ENCODE data around the gene GPR89B.
"Not testable (repeated sequence)": the region's sequence is repeated elsewhere in the genome, so short reads cannot be mapped to it uniquely, and the experiment has no call there.

GPR89B gene

DNA sequence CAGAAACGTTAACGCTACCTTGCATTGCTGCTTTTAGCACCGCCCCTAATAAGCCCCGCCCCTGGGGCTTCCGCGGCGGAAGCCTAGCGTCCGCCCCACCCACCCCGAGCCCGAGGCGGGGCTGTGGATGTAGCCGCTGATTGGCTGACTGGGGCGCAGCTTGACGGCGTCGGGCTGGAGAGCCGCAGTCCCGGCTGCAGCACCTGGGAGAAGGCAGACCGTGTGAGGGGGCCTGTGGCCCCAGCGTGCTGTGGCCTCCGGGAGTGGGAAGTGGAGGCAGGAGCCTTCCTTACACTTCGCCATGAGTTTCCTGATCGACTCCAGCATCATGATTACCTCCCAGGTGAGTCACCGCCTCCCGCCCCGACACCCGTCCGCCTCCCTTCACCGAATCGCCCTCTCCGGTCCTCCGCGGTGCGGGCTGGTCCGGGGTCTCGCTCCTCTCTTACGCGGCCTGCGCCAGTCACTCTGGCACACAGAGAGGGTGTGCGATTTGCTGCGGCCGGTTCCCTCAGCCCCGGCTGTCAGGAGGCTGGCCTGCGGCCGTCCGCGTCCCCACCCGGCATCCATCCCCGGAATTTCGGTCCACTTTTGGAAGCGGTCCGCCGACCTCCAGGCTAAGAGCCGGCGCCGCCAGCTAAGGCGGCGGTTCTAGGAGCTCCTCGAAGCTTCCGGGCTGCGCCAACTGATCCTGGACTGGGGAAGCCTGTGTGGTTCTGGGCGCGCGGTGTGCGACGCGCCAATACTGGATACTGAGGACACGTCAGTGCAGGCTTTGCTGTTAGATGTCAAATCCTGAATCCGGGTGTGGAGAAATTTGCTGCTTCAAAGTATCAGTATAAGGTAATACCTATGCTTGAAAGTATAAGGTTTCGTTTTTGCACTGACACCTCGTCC is at the start of gene GPR89B:
Gene GPR89B (plus strand): TSS at position 185 of the 897 bp plus-strand sequence. CDS start 117 bp downstream, at position 302.
- peak; percentile 87 to 90 for DNase-seq (ENCODE audit: low read depth in 2 of 2)

DNA sequence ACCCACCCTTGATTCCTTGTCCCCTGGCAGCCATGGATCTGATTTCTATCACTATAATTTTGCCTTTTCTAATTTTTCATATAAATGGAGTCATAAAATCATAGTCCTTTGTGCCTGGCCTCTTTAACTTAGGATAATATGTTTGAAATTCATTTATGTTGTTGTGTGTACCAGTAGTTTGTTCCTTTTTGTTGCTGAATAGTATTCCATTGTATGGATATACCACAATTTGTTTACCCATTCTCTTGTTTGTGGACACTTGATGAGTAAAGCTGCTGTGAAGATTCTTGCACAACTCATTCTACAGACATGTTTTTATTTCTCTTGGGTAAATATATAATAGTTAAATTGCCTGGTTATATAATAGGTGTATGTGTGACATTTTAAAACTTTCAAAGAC is 48.3 kb upstream of the GPR89B start:
- DNase-seq (ENCODE audit: low read depth in 2 of 2), result no peak

GRCh38 chr1:147882535-147882934 is 45.7 kb upstream of the GPR89B start:
- DNase-seq (ENCODE audit: low read depth in 2 of 2), result no peak

DNA sequence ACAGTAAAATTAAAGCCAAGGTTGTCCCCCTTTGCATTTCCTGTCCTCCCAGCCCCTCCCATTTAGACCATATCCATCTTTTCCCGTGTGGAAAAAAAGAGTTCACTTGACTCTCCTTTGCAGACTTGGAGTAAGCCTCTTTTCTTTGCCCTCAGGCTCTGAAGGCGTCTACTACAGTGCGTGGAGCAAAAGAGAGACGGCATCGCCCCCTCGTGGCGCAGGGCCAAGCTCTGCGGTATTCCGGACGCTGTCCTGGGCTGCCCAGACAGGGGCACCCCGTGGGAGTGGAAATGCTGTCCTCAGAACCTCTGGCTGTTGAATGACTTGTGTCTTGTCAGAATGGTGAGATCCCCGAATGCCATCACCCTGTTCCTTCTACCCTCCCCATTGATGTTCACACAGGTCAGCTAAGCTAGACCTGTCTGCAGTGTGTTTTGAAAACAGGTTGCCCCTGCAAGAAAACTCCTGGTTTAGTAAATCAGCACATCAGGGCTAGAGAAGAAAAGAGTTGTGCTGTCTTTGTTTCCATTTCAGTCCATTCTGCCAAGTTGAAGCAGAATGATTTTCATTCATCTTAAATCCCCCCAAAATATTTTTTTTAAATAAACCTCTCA is 37.9 kb upstream of the GPR89B start:
- peak; percentile 49 to 61 for DNase-seq (ENCODE audit: low read depth in 2 of 2)

DNA sequence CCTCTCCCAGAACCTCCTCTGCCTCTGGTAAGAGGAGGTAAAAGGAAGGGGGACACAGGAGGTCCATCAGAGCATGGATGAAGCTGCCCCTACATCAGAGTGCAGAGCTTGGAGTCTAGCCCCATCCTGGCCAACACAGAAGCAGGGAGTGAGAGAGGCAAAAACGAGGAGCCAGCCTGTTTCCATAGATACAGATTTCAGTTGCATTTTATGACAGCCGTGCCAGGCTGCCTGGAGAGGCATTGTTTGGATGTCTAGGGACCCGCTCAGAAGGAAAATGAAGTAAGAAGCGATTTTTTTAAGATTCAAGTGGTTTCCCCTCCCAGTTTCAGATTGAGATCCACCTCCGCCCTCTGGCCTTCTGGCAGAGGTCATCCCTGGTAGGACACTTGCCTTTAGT is 37.1 kb upstream of the GPR89B start:
- DNase-seq (ENCODE audit: low read depth in 2 of 2), result no peak

DNA sequence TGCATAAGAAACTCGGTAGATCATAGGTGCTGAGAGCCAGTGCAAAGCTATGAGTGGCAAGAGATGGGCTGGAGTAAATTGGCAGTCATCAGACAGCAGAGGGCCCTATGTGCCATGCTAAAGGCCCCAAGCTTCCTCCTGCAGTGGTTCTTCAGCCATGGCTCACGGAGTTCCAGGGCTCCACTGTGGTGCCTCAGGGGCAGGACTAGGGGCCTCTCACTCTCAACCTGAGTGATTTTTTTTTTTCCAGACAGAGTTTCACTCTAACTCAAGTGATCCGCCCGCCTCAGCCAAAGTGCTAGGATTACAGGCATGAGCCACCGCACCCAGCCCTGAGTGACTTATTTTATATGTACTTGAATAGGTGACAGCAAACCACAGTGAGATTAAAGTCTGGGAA is 36.0 kb upstream of the GPR89B start:
- DNase-seq (ENCODE audit: low read depth in 2 of 2), result no peak

DNA sequence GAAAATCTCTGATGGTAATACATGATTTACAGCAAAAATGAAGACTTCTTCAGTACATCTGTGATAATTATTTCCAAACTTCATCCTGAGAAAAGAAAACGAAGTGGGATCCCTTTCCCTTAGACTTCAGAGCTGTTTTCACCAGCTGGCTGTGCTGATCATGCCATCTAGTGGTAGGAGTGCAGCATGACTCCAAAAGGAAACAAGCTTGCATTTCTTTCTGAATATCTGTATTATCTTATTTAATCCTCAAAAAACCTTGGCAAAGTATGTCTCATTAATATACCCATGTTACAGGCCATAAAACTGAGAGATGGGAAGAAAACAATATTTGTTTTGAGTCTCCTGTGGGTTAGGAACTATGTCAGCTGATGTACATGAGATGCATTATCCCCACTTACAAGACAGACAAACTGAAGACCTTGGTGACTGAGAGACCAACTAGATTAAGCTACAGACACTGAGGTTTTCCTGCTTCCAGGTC is 35.4 kb upstream of the GPR89B start:
- peak in 1 of 2 donors; percentile 1 for DNase-seq (ENCODE audit: low read depth in 2 of 2)

GRCh38 chr1:147895123-147895522 is 33.1 kb upstream of the GPR89B start:
- DNase-seq (ENCODE audit: low read depth in 2 of 2), result no peak

- DNase-seq (ENCODE audit: low read depth in 2 of 2), result no peak
Observed at GRCh38 chr1:147897029-147897752, 31.0 kb upstream of the GPR89B start.

DNA sequence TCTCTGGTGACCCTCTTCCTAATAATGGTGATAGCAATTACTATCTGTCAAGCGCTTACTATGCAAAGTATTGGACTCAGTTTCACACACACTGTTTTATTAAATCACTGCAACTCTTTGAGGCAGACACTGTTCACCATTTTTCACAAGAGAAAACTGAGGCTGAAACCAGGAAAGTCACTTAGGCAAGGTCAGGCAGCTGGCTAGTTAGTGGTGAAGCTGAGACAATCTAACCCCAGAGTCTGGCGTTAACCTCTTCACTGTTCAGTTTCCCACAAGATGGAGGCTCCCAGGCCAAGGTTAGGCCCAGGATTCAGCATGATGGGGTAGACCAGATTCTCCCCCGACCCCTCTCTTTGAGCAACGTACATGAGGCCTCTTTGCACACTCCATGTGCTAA is 30.4 kb upstream of the GPR89B start:
- no peak for DNase-seq (ENCODE audit: low read depth in 2 of 2)

GRCh38 chr1:147902253-147902845 is 25.9 kb upstream of the GPR89B start, which contains the start of gene GJA8:
GJA8 (plus strand) TSS chr1:147902795; CDS start chr1:147907956, 5,161 bp downstream.
- DNase-seq (ENCODE audit: low read depth in 2 of 2), result no peak

- no peak for DNase-seq (ENCODE audit: low read depth in 2 of 2)
Observed at GRCh38 chr1:147904726-147905125, 23.5 kb upstream of the GPR89B start.

DNA sequence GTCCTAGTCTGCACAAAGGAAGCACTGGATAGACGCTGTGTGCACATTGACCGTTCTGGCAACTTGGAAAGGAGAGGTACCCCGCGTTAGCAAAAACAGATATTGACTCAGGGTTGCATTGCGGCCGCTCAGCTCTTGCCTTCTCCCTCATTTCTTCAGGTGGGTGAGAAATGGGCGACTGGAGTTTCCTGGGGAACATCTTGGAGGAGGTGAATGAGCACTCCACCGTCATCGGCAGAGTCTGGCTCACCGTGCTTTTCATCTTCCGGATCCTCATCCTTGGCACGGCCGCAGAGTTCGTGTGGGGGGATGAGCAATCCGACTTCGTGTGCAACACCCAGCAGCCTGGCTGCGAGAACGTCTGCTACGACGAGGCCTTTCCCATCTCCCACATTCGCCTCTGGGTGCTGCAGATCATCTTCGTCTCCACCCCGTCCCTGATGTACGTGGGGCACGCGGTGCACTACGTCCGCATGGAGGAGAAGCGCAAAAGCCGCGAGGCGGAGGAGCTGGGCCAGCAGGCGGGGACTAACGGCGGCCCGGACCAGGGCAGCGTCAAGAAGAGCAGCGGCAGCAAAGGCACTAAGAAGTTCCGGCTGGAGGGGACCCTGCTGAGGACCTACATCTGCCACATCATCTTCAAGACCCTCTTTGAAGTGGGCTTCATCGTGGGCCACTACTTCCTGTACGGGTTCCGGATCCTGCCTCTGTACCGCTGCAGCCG is 20.3 kb upstream of the GPR89B start:
- no peak for DNase-seq (ENCODE audit: low read depth in 2 of 2)

DNA sequence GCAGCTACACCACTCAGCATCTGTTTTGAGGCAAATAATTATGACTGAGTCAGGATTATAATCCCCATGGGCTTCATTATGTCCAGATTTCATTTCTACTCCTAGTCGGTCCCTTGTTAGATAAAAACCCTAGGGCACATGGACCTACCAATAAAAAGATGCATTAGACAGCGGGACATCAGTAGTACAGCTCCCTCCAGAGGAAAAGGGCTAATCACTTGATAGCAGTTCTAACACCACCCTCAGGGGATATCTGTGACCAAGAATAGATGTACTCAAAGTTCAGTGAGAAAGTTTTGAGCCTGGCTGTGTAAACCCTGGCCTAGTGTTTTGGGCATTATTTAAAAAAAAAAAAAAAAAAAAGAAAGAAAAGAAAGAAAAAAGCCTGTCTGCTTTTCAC is 15.7 kb upstream of the GPR89B start:
- no peak for DNase-seq (ENCODE audit: low read depth in 2 of 2)

DNA sequence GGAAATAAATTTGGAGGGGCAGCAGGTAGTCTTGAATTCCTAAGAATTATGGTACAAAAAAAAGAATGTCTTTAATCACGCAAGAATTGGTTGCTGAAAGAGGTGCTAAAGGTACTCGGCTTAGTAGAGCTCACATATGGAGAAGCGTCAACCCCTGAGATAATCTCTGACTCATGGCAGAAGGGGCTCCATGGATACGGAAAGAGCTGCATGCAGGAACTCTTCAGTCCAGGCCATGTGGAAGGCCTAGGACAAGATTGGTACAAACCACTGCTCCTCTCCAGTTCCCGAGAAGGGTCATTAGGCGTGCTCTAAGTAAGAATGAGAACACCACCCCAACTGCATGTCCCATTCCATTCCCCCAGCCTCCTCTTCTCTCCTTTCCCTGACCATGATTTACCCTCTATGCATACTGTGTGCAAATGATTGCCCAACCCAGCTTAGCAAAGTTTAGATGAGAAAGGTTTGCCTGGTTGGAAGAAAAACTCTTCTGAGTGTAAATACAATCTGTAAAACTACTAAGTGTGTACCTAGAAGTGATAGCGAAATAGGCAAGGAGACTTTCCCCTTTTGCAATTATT is 14.8 kb upstream of the GPR89B start:
- DNase-seq (ENCODE audit: low read depth in 2 of 2), result no peak

DNA sequence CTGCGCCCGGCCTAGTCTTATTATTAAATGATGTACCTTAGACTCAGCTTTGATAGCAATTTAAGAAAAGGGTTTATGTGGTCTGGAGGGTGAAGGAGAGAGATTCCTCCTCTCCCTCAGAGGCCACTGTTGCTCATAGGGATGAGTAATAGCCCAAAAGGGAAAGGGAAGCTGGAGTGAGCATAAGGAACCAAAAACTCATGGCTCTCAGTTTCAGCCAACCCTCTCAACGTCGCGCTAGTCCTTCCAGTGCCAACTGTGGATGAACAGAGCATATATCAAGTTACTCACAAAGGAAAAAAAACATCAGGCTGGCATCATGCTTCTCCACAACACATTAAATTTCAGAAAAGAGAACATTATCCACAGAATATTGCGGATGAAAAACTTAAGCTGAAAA is 8.3 kb upstream of the GPR89B start:
- DNase-seq (ENCODE audit: low read depth in 2 of 2), result no peak

GRCh38 chr1:147924813-147925212 is 3.4 kb upstream of the GPR89B start:
- peak in 1 of 2 donors; percentile 1 for DNase-seq (ENCODE audit: low read depth in 2 of 2)

DNA sequence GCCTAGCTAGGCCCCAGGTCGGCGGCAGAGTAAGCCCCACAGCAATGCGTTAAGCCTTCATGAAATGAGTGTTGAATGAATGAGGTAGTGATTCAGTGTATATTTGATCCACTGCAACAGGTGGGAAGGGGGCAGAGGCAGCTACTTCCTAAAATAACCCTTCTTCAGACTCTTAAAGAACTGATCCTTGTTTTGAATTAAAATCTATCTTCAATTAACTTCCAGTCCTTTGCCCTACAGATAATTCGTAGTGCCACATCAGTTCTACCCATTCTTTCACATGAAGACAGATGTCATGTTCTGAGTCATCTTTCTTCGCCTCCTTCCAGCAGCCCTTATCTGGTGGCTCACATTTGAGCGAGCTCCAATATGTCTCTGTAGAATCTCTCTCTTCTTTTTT is 1.0 kb upstream of the GPR89B start:
- DNase-seq (ENCODE audit: low read depth in 2 of 2), result not testable (repeated sequence)

GRCh38 chr1:147927689-147928088 is 531 bp upstream of the GPR89B start:
- not testable (repeated sequence) for DNase-seq (ENCODE audit: low read depth in 2 of 2)

DNA sequence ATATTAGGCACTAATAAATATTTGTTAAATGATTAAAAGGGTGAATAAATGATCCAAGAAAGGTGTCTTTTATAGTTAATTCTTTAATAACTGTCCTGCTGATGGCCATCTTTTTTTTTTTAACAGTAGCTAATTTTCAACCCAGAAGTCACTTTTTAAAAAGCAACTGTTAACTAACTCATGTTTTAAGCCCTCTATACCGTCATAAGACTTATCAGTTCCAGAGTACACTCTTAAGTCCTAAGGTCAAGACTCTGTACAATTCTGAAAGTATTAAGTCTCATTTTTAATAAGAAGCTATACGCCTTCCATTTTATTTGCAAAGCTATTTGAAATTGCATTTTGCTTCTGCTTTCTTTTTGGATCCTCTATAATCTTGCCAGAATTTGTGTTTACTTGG is 2.9 kb downstream of the GPR89B start:
- not testable (repeated sequence) for DNase-seq (ENCODE audit: low read depth in 2 of 2)

GRCh38 chr1:147935296-147935695 is 7.1 kb downstream of the GPR89B start:
- DNase-seq (ENCODE audit: low read depth in 2 of 2), result not testable (repeated sequence)
